Measurements from ENCODE around the gene LCOR. TPM values are rescaled to one million over a fixed set of nuclear protein-coding genes. Genes with fewer than 3 reads are reported as not detected.

The LCOR gene
- total and polyA plus RNA-seq, 2 of the 13 experiments (the other 11 are each of a cell fraction or from before 2014, with no cell fraction given): 12.4 to 23.7 TPM

DNA sequence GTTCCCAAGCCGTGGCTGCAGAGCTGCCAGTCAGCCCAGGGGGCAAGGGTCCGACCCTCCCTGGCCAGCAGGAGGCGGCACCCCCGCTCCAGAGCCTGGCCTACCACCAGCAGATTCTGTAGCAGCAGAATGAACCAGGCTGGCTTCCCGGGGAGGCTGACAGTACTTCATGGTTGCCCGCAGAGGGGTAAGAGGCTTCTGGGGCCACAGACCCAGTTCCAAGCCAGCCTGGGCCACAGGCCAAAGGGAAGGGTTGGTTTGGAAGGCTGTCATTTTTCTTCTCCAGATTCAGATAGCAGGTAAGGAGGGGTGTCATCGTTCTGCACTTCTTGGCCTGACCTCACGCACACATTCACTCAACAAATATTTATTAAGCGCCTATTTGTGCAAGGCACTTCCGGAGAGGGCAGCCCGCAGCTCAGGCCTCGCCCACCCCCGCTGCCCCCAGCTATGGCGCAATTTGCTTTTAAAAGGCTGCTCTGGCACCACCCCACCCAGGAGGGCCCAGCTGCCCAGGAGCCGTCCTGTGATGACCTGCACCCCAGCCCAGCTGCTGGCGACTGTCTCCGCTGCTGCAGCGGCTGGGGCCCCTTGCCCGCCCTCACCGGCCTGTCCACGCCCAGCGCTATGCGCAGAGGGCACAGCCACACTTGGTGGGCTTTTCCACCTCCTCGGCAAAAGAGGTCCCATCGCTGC, 168.5 kb downstream of the LCOR start (continued):
- TF ChIP-seq, protein P1, sequence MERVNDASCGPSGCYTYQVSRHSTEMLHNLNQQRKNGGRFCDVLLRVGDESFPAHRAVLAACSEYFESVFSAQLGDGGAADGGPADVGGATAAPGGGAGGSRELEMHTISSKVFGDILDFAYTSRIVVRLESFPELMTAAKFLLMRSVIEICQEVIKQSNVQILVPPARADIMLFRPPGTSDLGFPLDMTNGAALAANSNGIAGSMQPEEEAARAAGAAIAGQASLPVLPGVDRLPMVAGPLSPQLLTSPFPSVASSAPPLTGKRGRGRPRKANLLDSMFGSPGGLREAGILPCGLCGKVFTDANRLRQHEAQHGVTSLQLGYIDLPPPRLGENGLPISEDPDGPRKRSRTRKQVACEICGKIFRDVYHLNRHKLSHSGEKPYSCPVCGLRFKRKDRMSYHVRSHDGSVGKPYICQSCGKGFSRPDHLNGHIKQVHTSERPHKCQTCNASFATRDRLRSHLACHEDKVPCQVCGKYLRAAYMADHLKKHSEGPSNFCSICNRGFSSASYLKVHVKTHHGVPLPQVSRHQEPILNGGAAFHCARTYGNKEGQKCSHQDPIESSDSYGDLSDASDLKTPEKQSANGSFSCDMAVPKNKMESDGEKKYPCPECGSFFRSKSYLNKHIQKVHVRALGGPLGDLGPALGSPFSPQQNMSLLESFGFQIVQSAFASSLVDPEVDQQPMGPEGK (CRISPR knock-in tag; IDR thresholded peaks at IDR 0.05): peak; percentile 96
- TF ChIP-seq, protein P2, sequence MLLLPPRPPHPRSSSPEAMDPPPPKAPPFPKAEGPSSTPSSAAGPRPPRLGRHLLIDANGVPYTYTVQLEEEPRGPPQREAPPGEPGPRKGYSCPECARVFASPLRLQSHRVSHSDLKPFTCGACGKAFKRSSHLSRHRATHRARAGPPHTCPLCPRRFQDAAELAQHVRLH (CRISPR knock-in tag; IDR thresholded peaks at IDR 0.05; ENCODE audit: borderline replicate concordance, low read depth): no peak
- TF ChIP-seq YEATS4 (CRISPR knock-in tag; IDR thresholded peaks at IDR 0.05; ENCODE audit: borderline replicate concordance): 0 out of 2 replicates have a peak, but pooled peaks have one; percentile 25
- TF ChIP-seq ZNF337 (CRISPR knock-in tag; IDR thresholded peaks at IDR 0.05; ENCODE audit: borderline replicate concordance, low read depth): no peak
- TF ChIP-seq, protein P3, sequence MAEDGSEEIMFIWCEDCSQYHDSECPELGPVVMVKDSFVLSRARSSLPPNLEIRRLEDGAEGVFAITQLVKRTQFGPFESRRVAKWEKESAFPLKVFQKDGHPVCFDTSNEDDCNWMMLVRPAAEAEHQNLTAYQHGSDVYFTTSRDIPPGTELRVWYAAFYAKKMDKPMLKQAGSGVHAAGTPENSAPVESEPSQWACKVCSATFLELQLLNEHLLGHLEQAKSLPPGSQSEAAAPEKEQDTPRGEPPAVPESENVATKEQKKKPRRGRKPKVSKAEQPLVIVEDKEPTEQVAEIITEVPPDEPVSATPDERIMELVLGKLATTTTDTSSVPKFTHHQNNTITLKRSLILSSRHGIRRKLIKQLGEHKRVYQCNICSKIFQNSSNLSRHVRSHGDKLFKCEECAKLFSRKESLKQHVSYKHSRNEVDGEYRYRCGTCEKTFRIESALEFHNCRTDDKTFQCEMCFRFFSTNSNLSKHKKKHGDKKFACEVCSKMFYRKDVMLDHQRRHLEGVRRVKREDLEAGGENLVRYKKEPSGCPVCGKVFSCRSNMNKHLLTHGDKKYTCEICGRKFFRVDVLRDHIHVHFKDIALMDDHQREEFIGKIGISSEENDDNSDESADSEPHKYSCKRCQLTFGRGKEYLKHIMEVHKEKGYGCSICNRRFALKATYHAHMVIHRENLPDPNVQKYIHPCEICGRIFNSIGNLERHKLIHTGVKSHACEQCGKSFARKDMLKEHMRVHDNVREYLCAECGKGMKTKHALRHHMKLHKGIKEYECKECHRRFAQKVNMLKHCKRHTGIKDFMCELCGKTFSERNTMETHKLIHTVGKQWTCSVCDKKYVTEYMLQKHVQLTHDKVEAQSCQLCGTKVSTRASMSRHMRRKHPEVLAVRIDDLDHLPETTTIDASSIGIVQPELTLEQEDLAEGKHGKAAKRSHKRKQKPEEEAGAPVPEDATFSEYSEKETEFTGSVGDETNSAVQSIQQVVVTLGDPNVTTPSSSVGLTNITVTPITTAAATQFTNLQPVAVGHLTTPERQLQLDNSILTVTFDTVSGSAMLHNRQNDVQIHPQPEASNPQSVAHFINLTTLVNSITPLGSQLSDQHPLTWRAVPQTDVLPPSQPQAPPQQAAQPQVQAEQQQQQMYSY (CRISPR knock-in tag; IDR thresholded peaks at IDR 0.05): no peak
- TF ChIP-seq, protein P4, sequence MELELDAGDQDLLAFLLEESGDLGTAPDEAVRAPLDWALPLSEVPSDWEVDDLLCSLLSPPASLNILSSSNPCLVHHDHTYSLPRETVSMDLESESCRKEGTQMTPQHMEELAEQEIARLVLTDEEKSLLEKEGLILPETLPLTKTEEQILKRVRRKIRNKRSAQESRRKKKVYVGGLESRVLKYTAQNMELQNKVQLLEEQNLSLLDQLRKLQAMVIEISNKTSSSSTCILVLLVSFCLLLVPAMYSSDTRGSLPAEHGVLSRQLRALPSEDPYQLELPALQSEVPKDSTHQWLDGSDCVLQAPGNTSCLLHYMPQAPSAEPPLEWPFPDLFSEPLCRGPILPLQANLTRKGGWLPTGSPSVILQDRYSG (CRISPR knock-in tag; IDR thresholded peaks at IDR 0.05): no peak
- TF ChIP-seq RAD21 (CRISPR knock-in tag; IDR thresholded peaks at IDR 0.05): peak; percentile 33; the same call in 1 of the 2 replicates
- TF ChIP-seq, protein P5, sequence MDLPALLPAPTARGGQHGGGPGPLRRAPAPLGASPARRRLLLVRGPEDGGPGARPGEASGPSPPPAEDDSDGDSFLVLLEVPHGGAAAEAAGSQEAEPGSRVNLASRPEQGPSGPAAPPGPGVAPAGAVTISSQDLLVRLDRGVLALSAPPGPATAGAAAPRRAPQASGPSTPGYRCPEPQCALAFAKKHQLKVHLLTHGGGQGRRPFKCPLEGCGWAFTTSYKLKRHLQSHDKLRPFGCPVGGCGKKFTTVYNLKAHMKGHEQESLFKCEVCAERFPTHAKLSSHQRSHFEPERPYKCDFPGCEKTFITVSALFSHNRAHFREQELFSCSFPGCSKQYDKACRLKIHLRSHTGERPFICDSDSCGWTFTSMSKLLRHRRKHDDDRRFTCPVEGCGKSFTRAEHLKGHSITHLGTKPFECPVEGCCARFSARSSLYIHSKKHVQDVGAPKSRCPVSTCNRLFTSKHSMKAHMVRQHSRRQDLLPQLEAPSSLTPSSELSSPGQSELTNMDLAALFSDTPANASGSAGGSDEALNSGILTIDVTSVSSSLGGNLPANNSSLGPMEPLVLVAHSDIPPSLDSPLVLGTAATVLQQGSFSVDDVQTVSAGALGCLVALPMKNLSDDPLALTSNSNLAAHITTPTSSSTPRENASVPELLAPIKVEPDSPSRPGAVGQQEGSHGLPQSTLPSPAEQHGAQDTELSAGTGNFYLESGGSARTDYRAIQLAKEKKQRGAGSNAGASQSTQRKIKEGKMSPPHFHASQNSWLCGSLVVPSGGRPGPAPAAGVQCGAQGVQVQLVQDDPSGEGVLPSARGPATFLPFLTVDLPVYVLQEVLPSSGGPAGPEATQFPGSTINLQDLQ (CRISPR knock-in tag; IDR thresholded peaks at IDR 0.05): no peak
- peak; percentile 81 for TF ChIP-seq FOSL2 (CRISPR knock-in tag; IDR thresholded peaks at IDR 0.05)
- no peak for TF ChIP-seq GABPA (IDR thresholded peaks at IDR 0.05; ENCODE audit: low read depth, low read length)
- 0 out of 2 replicates have a peak, but pooled peaks have one; percentile 25 for TF ChIP-seq GABPA (CRISPR knock-in tag; IDR thresholded peaks at IDR 0.05; ENCODE audit: low read depth)
- TF ChIP-seq, protein P6, sequence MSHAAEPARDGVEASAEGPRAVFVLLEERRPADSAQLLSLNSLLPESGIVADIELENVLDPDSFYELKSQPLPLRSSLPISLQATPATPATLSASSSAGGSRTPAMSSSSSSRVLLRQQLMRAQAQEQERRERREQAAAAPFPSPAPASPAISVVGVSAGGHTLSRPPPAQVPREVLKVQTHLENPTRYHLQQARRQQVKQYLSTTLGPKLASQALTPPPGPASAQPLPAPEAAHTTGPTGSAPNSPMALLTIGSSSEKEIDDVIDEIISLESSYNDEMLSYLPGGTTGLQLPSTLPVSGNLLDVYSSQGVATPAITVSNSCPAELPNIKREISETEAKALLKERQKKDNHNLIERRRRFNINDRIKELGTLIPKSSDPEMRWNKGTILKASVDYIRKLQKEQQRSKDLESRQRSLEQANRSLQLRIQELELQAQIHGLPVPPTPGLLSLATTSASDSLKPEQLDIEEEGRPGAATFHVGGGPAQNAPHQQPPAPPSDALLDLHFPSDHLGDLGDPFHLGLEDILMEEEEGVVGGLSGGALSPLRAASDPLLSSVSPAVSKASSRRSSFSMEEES (CRISPR knock-in tag; IDR thresholded peaks at IDR 0.05): no peak
- TF ChIP-seq SNAI1 (CRISPR knock-in tag; IDR thresholded peaks at IDR 0.05; ENCODE audit: borderline replicate concordance): no peak
- no peak for TF ChIP-seq RCOR2 (CRISPR knock-in tag; IDR thresholded peaks at IDR 0.05)
